GM23248 (cell line): Measurements from ENCODE around the gene NHSL2. TPM values are rescaled to one million over a fixed set of nuclear protein-coding genes. Genes with fewer than 3 reads are reported as not detected.
A peak's percentile ranks its signal among the peaks of the same experiment; 100 is the strongest.

Source experiments
- DNase-seq: peaks from one replicate; pipeline ENCODE4 v3.0.0-alpha.2; 2015
- H2AFZ ChIP-seq: fragments of 200-600 bp; sonication (generic); 2 replicates; pipeline ENCODE4 v1.6.1; 2016; ENCODE audit warnings: antibody characterized with exemption
- H3F3A ChIP-seq: fragments of 200-600 bp; sonication (generic); 2 replicates; pipeline ENCODE4 v1.6.1; 2016; ENCODE audit warnings: mild to moderate bottlenecking, antibody characterized with exemption, mixed run types; ENCODE audit not compliant: insufficient read depth
- H3K27ac ChIP-seq: fragments of 200-600 bp; sonication (generic); 2 replicates; pipeline ENCODE4 v1.5.1; 2016; ENCODE audit warnings: mild to moderate bottlenecking
- H3K27me3 ChIP-seq: fragments of 200-600 bp; sonication (generic); replicated peaks from 2 replicates; pipeline ENCODE4 v1.6.1; 2016; ENCODE audit warnings: mild to moderate bottlenecking; ENCODE audit not compliant: insufficient read depth
- H3K36me3 ChIP-seq: fragments of 200-600 bp; sonication (generic); 2 replicates; pipeline ENCODE4 v1.6.1; 2016; ENCODE audit warnings: low read depth, mild to moderate bottlenecking
- H3K4me1 ChIP-seq: fragments of 200-600 bp; sonication (generic); 2 replicates; pipeline ENCODE4 v1.6.1; 2016; ENCODE audit warnings: mild to moderate bottlenecking; ENCODE audit not compliant: insufficient read depth
- H3K4me2 ChIP-seq: fragments of 200-600 bp; sonication (generic); one replicate; pipeline ENCODE4 v1.6.1; 2016; ENCODE audit warnings: mild to moderate bottlenecking; ENCODE audit not compliant: unreplicated experiment
- H3K4me3 ChIP-seq: fragments of 200-600 bp; sonication (generic); 2 replicates; pipeline ENCODE4 v1.5.1; 2016; ENCODE audit warnings: mild to moderate bottlenecking
- H3K79me2 ChIP-seq: fragments of 200-600 bp; sonication (generic); 2 replicates; pipeline ENCODE4 v1.6.1; 2016; ENCODE audit warnings: mild to moderate bottlenecking; ENCODE audit not compliant: insufficient read depth
- H3K9ac ChIP-seq: fragments of 200-600 bp; sonication (generic); 2 replicates; pipeline ENCODE4 v1.6.1; 2016; ENCODE audit warnings: mild to moderate bottlenecking
- H3K9me2 ChIP-seq: fragments of 200-600 bp; sonication (generic); 2 replicates; pipeline ENCODE4 v1.6.1; 2016; ENCODE audit warnings: mixed run types, mild to moderate bottlenecking, moderate library complexity; ENCODE audit not compliant: insufficient read depth
- H3K9me3 ChIP-seq: fragments of 200-600 bp; sonication (generic); one replicate; pipeline ENCODE4 v1.6.1; 2017; ENCODE audit warnings: low read depth
- H4K20me1 ChIP-seq: fragments of 200-600 bp; sonication (generic); 2 replicates; pipeline ENCODE4 v1.6.0; 2016; ENCODE audit not compliant: insufficient read depth
- EZH2 ChIP-seq: fragments of 200-600 bp; sonication (generic); IDR thresholded peaks from 2 replicates; pipeline ENCODE4 v1.6.1; 2018; ENCODE audit warnings: antibody characterized with exemption, mild to moderate bottlenecking; ENCODE audit not compliant: insufficient read depth, poor library complexity, severe bottlenecking
- EZH2phosphoT487 ChIP-seq: fragments of 200-600 bp; sonication (generic); IDR thresholded peaks from 2 replicates; pipeline ENCODE4 v1.6.1; 2018; ENCODE audit warnings: antibody characterized with exemption, moderate library complexity, mild to moderate bottlenecking, low read depth; ENCODE audit not compliant: insufficient read depth
- WGBS, 2 experiments: methylation state at CpG; one replicate each; pipeline ENCODE4 v1.1.6; 2015 to 2017; ENCODE audit warnings: low lambda C conversion rate in 2 of 2, low coverage in 1 of 2; ENCODE audit errors: missing lambda C conversion rate in 2 of 2; 5-methylcytosine and 5-hydroxymethylcytosine counted together
- in situ Hi-C: fragments of 300-500 bp; cut with MboI; formaldehyde crosslinking; loops from 2 replicates; pipeline ENCODE4 v1.15.0; 2020
- polyA plus RNA-seq: library from polyadenylated mRNA; unstranded; fragments of >200 nt; fragmentation: Nextera tagmentation; extraction: Ambion mirVana; gene quantifications from 2 replicates; pipeline ENCODE4 v1.2.1, GENCODE V29; 2016
- total RNA-seq: library from RNA; depleted of rRNA; stranded (reverse); fragments of >200 nt; shearing (Covaris generic); gene quantifications from 2 replicates; pipeline ENCODE4 v1.2.3, GENCODE V29; 2014

NHSL2 gene
- total and polyA plus RNA-seq, 2 experiments from 2014 or later, result 3.2 to 6.5 TPM

DNA sequence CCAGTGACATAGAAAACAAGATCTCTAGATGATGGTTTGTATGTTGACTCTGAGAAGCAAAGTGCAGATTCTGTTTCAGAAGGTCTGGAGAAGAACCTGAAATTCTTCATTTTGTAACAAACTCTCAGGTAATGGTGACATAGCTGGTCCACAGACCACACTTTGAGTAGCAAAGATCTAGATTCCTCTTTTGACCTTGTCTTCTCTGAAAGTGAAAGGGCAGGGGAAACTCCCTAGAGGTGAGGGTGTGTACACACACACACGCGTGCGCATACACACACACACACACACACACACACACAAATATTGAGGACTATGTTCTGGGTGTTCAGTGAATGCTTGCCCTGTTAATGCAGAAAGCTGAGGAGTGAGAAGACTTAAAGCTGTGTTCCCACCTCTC lies 110.1 kb downstream of the NHSL2 start:
- no peak overlapping the region for H3K9ac ChIP-seq
- H3K36me3 ChIP-seq, result no peaks in the 10 kb centered on the region
- no peaks in the 10 kb centered on the region for H3K79me2 ChIP-seq
- WGBS, 2 experiments, result 97 to 100% methylated on average over 2 to 3 of the region's 3 CpGs
- H3K9me2 ChIP-seq, result no peaks in the 10 kb centered on the region
- in situ Hi-C loops, result loop anchor here (25.0 kb wide), 1 partner anchor 517 kb away; no protein-coding TSS in a partner anchor
- no peak for DNase-seq
- TF ChIP-seq EZH2 (no peak), EZH2phosphoT487 (no peak)
- H2AFZ ChIP-seq, result no peak overlapping the region
- H3K4me3 ChIP-seq, result no peak overlapping the region
- no peaks in the 10 kb centered on the region for H3K9me3 ChIP-seq
- 0 out of 2 replicates have a peak, but pooled peaks cover 5% of the 10 kb centered on the region for H3K4me1 ChIP-seq
- no peak overlapping the region for H3K4me2 ChIP-seq
- no peaks in the 10 kb centered on the region for H3F3A ChIP-seq
- no peaks in the 10 kb centered on the region for H4K20me1 ChIP-seq
- no peak overlapping the region for H3K27ac ChIP-seq
- H3K27me3 ChIP-seq, result no peaks in the 10 kb centered on the region

DNA sequence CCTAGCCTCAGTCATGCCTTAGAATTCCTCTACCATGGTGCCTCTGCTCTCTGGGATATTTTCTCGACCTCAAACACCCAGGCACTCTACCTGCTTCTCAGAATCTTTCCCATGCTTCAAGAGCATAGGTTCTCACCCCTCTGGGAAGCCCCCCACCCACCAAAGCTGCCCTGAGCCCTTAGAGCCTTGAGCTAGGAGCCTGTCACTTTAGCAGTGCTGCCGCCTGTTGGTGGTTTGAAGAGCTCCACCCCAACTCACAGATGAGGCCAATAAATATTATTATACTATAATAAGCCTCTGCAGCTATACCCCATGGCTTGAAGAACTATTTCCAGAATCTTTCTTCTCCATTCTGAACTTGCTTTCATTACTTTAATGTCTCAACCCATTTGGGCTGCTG lies 111.3 kb downstream of the NHSL2 start:
- DNase-seq, result peak; percentile 40
- TF ChIP-seq EZH2phosphoT487, result no peak
- TF ChIP-seq EZH2, result no peak
- H3K9ac ChIP-seq, result no peak overlapping the region

DNA sequence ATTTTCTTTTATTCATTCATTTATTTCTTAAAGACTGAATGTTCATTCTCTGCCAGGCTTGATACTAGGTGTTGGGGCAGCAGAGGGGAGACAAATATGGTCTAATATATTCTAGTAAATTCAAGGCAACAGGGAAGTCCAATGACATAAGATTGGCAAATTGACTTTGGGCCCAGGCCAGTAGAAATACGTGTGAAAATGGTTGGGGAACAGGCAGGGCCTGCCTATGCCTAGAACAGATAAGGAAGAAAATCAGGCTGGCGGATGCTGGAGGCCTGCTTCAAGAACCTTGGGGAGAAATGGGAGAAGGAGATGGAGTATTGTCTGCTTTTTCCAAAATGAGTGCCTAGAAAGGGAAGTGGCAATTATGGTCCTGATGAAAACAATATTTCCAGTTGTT lies 112.4 kb downstream of the NHSL2 start:
- DNase-seq, result no peak
- H3K9me2 ChIP-seq, result no peaks in the 10 kb centered on the region
- no peaks in the 10 kb centered on the region for H3K27me3 ChIP-seq
- H4K20me1 ChIP-seq, result no peaks in the 10 kb centered on the region
- peaks cover 24% of the 10 kb centered on the region for H3K4me1 ChIP-seq
- peaks cover 5% of the 10 kb centered on the region; the same call in 1 of the 2 replicates for H3K79me2 ChIP-seq
- H3F3A ChIP-seq, result 0 out of 2 replicates have a peak, but pooled peaks cover 7% of the 10 kb centered on the region
- WGBS, 2 experiments, result 60 to 71% methylated on average over 1 to 2 of the region's 2 CpGs
- no peak for TF ChIP-seq EZH2phosphoT487
- TF ChIP-seq EZH2, result no peak
- H3K9me3 ChIP-seq, result no peaks in the 10 kb centered on the region
- H2AFZ ChIP-seq, result no peak overlapping the region
- in situ Hi-C loops, result loop anchor here (25.0 kb wide), 1 partner anchor 514 kb away; no protein-coding TSS in a partner anchor
- no peak overlapping the region for H3K27ac ChIP-seq
- H3K4me3 ChIP-seq, result no peak overlapping the region
- no peaks in the 10 kb centered on the region for H3K36me3 ChIP-seq
- no peak overlapping the region for H3K4me2 ChIP-seq
- H3K9ac ChIP-seq, result no peak overlapping the region

More for the DNA sequence above, 111.3 kb downstream of the NHSL2 start:
- Histone ChIP-seq H2AFZ (no peak overlapping the region), H3K27ac (no peak overlapping the region), H3K36me3 (no peaks in the 10 kb centered on the region), H3K9me2 (no peaks in the 10 kb centered on the region), H3K4me1 (peaks cover 14% of the 10 kb centered on the region), H3K4me2 (no peak overlapping the region), H3F3A (0 out of 2 replicates have a peak, but pooled peaks cover 6% of the 10 kb centered on the region), H3K27me3 (no peaks in the 10 kb centered on the region), H3K9me3 (no peaks in the 10 kb centered on the region), H3K4me3 (no peak overlapping the region), H4K20me1 (no peaks in the 10 kb centered on the region), H3K79me2 (no peaks in the 10 kb centered on the region)
- WGBS, 2 experiments, result 87 to 89% methylated on average over 1 to 2 of the region's 2 CpGs
- in situ Hi-C loops, result loop anchor here (25.0 kb wide), 1 partner anchor 515 kb away; no protein-coding TSS in a partner anchor

DNA sequence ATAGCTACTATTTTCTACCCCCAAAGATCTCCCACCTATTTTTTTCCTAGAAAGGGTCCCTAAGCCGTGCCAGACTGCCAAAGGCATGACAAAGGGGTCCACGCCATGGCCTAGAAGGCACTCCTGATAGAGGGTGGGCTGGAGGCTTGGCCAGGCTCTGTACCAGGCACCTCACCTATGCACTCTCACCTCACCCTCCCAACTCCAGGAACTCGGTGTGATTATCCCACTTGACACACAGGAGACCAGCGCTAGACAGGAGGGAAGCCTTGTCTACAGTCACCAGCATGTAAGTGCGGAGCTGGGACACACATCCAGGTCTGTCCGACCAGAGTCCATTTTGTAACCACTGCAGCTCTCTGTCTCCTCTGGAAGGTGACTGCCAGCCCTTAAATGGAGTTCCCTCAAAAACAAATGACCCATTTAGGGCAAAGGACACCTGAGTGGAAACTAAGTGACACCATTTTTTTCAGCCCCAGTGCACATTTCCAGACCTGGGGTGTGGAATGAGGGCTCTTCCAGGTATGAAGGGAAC lies 114.7 kb downstream of the NHSL2 start:
- peaks cover 7% of the 10 kb centered on the region; the same call in 1 of the 2 replicates for H3F3A ChIP-seq

More for the DNA sequence above, 114.7 kb downstream of the NHSL2 start:
- Histone ChIP-seq H4K20me1 (no peaks in the 10 kb centered on the region), H2AFZ (no peak overlapping the region), H3K27me3 (no peaks in the 10 kb centered on the region), H3K36me3 (no peaks in the 10 kb centered on the region), H3K27ac (no peak overlapping the region), H3K4me2 (no peak overlapping the region), H3K4me1 (peaks cover 38% of the 10 kb centered on the region), H3K9ac (no peak overlapping the region), H3K9me2 (no peaks in the 10 kb centered on the region), H3K79me2 (peaks cover 5% of the 10 kb centered on the region; the same call in 1 of the 2 replicates), H3K4me3 (no peak overlapping the region), H3K9me3 (no peaks in the 10 kb centered on the region)
- DNase-seq, result no peak
- 86 to 87% methylated on average over 6 of the region's 6 CpGs for WGBS, 2 experiments
- in situ Hi-C loops, result no loop called here
- no peak for TF ChIP-seq EZH2phosphoT487
- no peak for TF ChIP-seq EZH2
